SK-N-SH treated with all-trans-retinoic acid at 6 μM for 48 hours (cell line): Measurements from ENCODE around the gene PASK.

Source experiments
- ATAC-seq: fragments of 200-7000 bp; cut with Tn5 transposase; 3 replicates; pipeline ENCODE4 v1.9.1; 2020; ENCODE audit warnings: mild to moderate bottlenecking, moderate library complexity
- ARNTL ChIP-seq: fragments of 450-650 bp; formaldehyde crosslinking; IDR thresholded peaks from 2 replicates; pipeline ENCODE4 v1.5.0; 2020; ENCODE audit warnings: low read depth, mild to moderate bottlenecking, moderate library complexity, borderline replicate concordance
- BACH2 ChIP-seq: fragments of 250-450 bp; sonication (Bioruptor Pico); IDR thresholded peaks from 2 replicates; pipeline ENCODE4 v1.9.0; 2021; ENCODE audit warnings: mild to moderate bottlenecking, borderline replicate concordance
- CSDC2 ChIP-seq: fragments of 250-450 bp; sonication (Bioruptor Pico); IDR thresholded peaks from 2 replicates; pipeline ENCODE4 v1.5.0; 2020; ENCODE audit warnings: mild to moderate bottlenecking, moderate library complexity
- ESRRG ChIP-seq: fragments of 250-450 bp; sonication (Bioruptor Pico); IDR thresholded peaks from 2 replicates; pipeline ENCODE4 v1.6.1; 2021; ENCODE audit warnings: mild to moderate bottlenecking
- GLIS3 ChIP-seq: fragments of 250-450 bp; sonication (Bioruptor Pico); IDR thresholded peaks from 2 replicates; pipeline ENCODE4 v1.5.0; 2020; ENCODE audit warnings: mild to moderate bottlenecking, moderate library complexity
- OSR1 ChIP-seq: fragments of 250-450 bp; sonication (Bioruptor Pico); IDR thresholded peaks from 2 replicates; pipeline ENCODE4 v1.8.0; 2022; ENCODE audit warnings: moderate library complexity, mild to moderate bottlenecking, inconsistent platforms
- PPARA ChIP-seq: fragments of 250-450 bp; sonication (Bioruptor Pico); IDR thresholded peaks from 2 replicates; pipeline ENCODE4 v1.5.0; 2020; ENCODE audit warnings: mild to moderate bottlenecking, borderline replicate concordance
- RARB ChIP-seq: fragments of 250-450 bp; sonication (Bioruptor Pico); IDR thresholded peaks from 2 replicates; pipeline ENCODE4 v1.8.0; 2021; ENCODE audit warnings: mild to moderate bottlenecking, moderate library complexity
- SNAI2 ChIP-seq: fragments of 250-450 bp; sonication (Bioruptor Pico); IDR thresholded peaks from 2 replicates; pipeline ENCODE4 v1.5.0; 2020; ENCODE audit warnings: mild to moderate bottlenecking, moderate library complexity
- TCF4 ChIP-seq: fragments of 250-450 bp; sonication (Bioruptor Pico); IDR thresholded peaks from 2 replicates; pipeline ENCODE4 v1.8.0; 2021; ENCODE audit warnings: mild to moderate bottlenecking, moderate library complexity, borderline replicate concordance
- TOX ChIP-seq: fragments of 250-450 bp; sonication (Bioruptor Pico); IDR thresholded peaks from 2 replicates; pipeline ENCODE4 v1.8.0; 2021; ENCODE audit warnings: mild to moderate bottlenecking, moderate library complexity, borderline replicate concordance
- ZC3H10 ChIP-seq: fragments of 250-450 bp; sonication (Bioruptor Pico); IDR thresholded peaks from 2 replicates; pipeline ENCODE4 v1.5.1; 2021; ENCODE audit warnings: mild to moderate bottlenecking, moderate library complexity
- ZFP30 ChIP-seq: fragments of 450-650 bp; formaldehyde crosslinking; IDR thresholded peaks from 2 replicates; pipeline ENCODE4 v1.5.0; 2022; ENCODE audit warnings: mild to moderate bottlenecking, moderate library complexity
- ZNF70 ChIP-seq: fragments of 450-650 bp; formaldehyde crosslinking; IDR thresholded peaks from 2 replicates; pipeline ENCODE4 v1.5.0; 2020; ENCODE audit warnings: mild to moderate bottlenecking, moderate library complexity
- TF ChIP-seq, protein P1 (sequence below): fragments of 250-450 bp; sonication (Bioruptor Pico); IDR thresholded peaks from 2 replicates; pipeline ENCODE4 v1.8.0; 2020; ENCODE audit warnings: mild to moderate bottlenecking, moderate library complexity, borderline replicate concordance
- TF ChIP-seq, protein P2 (sequence below): fragments of 250-450 bp; sonication (Bioruptor Pico); IDR thresholded peaks from 2 replicates; pipeline ENCODE4 v1.5.1; 2021; ENCODE audit warnings: mild to moderate bottlenecking, moderate library complexity
- TF ChIP-seq, protein P3 (sequence below): fragments of 250-450 bp; sonication (Bioruptor Pico); IDR thresholded peaks from 2 replicates; pipeline ENCODE4 v1.5.0; 2020; ENCODE audit warnings: mild to moderate bottlenecking, moderate library complexity
- TF ChIP-seq, protein P4 (sequence below): fragments of 250-450 bp; sonication (Bioruptor Pico); IDR thresholded peaks from 2 replicates; pipeline ENCODE4 v1.8.0; 2021; ENCODE audit warnings: low read depth, mild to moderate bottlenecking, moderate library complexity, borderline replicate concordance

PASK gene

DNA sequence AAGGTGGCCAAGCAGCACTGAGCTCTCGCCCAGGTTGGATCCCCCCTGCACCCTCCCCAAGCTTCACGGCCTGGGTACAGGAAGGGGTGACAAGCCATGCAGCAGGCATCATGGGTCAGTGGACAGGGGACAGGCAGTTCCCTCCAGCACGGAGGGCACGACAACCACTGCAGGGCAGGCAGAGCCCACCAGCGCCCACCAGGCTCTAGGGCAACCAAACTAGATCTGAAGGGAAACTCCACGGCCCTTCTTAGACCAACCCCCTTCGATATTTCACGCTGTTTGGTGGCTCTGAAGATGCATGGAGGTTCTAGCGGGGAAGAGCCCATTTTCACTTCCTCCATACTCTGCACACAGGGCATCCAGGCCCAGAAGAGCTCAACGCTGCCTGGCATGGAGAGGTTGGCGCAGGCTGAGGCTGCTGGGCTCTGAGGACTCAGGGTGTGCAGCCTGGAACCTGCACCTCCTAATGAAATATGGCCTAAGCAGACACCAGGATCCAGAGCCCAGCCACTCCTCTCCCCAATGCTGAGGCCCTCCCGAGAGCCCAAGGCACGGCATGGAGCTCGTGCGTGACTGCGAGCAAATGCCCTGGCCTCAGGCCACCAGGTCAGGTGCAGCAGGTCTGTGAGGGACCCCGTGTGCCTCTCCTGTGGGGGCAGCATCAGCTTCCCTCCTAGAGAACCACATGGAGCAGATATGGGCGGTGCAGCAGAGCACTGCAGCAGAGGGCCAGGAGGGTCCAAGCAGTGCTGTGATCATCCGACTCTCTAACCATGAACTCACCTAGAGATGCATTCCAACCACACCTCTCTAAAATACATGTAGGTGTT is 38.4 kb downstream of the PASK start:
- ATAC-seq, result no peak; the same call in 2 of the 3 replicates
- TF ChIP-seq ZFP30 (CRISPR knock-in tag), result no peak
- no peak for TF ChIP-seq ARNTL (CRISPR knock-in tag)
- TF ChIP-seq, protein P1, sequence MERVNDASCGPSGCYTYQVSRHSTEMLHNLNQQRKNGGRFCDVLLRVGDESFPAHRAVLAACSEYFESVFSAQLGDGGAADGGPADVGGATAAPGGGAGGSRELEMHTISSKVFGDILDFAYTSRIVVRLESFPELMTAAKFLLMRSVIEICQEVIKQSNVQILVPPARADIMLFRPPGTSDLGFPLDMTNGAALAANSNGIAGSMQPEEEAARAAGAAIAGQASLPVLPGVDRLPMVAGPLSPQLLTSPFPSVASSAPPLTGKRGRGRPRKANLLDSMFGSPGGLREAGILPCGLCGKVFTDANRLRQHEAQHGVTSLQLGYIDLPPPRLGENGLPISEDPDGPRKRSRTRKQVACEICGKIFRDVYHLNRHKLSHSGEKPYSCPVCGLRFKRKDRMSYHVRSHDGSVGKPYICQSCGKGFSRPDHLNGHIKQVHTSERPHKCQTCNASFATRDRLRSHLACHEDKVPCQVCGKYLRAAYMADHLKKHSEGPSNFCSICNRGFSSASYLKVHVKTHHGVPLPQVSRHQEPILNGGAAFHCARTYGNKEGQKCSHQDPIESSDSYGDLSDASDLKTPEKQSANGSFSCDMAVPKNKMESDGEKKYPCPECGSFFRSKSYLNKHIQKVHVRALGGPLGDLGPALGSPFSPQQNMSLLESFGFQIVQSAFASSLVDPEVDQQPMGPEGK (CRISPR knock-in tag), result no peak

DNA sequence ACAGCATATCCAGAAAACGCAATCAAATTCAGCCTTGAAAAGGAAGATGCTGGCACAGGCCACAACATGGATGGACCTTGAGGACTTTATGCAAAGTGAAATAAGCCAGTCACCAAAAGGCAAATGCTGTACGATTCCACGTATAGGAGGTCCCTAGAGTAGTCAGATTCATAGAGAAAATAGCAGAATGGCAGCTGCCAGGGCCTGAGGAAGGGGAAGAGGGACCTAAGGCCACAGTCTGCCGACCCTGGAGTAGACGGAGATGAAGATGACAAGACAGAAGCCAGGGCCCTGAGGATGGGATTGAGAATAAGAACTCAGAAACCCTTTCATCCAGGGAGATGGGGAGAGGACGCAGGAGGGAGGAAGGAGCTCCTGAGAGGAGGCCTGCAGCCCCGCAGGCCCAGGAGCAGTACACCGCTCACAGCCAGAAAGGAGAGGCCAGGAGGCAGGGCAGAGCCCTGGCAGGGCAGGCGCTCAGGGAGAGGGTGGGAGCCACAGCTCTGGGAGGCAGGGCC is 39.1 kb downstream of the PASK start:
- no peak for TF ChIP-seq SNAI2 (CRISPR knock-in tag)
- TF ChIP-seq ESRRG, result no peak
- TF ChIP-seq BACH2, result no peak
- no peak for TF ChIP-seq RARB (CRISPR knock-in tag)
- TF ChIP-seq TCF4 (CRISPR knock-in tag), result no peak
- TF ChIP-seq TOX (CRISPR knock-in tag), result no peak
- TF ChIP-seq, protein P1 (CRISPR knock-in tag), result no peak
- no peak for TF ChIP-seq ZC3H10 (CRISPR knock-in tag)
- no peak for TF ChIP-seq ARNTL (CRISPR knock-in tag)
- TF ChIP-seq, protein P2, sequence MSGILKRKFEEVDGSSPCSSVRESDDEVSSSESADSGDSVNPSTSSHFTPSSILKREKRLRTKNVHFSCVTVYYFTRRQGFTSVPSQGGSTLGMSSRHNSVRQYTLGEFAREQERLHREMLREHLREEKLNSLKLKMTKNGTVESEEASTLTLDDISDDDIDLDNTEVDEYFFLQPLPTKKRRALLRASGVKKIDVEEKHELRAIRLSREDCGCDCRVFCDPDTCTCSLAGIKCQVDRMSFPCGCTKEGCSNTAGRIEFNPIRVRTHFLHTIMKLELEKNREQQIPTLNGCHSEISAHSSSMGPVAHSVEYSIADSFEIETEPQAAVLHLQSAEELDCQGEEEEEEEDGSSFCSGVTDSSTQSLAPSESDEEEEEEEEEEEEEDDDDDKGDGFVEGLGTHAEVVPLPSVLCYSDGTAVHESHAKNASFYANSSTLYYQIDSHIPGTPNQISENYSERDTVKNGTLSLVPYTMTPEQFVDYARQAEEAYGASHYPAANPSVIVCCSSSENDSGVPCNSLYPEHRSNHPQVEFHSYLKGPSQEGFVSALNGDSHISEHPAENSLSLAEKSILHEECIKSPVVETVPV (CRISPR knock-in tag), result no peak
- TF ChIP-seq, protein P3, sequence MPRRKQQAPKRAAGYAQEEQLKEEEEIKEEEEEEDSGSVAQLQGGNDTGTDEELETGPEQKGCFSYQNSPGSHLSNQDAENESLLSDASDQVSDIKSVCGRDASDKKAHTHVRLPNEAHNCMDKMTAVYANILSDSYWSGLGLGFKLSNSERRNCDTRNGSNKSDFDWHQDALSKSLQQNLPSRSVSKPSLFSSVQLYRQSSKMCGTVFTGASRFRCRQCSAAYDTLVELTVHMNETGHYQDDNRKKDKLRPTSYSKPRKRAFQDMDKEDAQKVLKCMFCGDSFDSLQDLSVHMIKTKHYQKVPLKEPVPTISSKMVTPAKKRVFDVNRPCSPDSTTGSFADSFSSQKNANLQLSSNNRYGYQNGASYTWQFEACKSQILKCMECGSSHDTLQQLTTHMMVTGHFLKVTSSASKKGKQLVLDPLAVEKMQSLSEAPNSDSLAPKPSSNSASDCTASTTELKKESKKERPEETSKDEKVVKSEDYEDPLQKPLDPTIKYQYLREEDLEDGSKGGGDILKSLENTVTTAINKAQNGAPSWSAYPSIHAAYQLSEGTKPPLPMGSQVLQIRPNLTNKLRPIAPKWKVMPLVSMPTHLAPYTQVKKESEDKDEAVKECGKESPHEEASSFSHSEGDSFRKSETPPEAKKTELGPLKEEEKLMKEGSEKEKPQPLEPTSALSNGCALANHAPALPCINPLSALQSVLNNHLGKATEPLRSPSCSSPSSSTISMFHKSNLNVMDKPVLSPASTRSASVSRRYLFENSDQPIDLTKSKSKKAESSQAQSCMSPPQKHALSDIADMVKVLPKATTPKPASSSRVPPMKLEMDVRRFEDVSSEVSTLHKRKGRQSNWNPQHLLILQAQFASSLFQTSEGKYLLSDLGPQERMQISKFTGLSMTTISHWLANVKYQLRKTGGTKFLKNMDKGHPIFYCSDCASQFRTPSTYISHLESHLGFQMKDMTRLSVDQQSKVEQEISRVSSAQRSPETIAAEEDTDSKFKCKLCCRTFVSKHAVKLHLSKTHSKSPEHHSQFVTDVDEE, result no peak
- TF ChIP-seq ZNF70 (CRISPR knock-in tag), result no peak
- no peak for TF ChIP-seq ZFP30 (CRISPR knock-in tag)
- TF ChIP-seq PPARA, result no peak
- TF ChIP-seq, protein P4, sequence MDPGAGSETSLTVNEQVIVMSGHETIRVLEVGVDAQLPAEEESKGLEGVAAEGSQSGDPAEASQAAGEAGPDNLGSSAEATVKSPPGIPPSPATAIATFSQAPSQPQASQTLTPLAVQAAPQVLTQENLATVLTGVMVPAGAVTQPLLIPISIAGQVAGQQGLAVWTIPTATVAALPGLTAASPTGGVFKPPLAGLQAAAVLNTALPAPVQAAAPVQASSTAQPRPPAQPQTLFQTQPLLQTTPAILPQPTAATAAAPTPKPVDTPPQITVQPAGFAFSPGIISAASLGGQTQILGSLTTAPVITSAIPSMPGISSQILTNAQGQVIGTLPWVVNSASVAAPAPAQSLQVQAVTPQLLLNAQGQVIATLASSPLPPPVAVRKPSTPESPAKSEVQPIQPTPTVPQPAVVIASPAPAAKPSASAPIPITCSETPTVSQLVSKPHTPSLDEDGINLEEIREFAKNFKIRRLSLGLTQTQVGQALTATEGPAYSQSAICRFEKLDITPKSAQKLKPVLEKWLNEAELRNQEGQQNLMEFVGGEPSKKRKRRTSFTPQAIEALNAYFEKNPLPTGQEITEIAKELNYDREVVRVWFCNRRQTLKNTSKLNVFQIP (CRISPR knock-in tag), result no peak
- TF ChIP-seq CSDC2, result no peak
- TF ChIP-seq, all 23 proteins: peak for 0
- no peak for ATAC-seq

DNA sequence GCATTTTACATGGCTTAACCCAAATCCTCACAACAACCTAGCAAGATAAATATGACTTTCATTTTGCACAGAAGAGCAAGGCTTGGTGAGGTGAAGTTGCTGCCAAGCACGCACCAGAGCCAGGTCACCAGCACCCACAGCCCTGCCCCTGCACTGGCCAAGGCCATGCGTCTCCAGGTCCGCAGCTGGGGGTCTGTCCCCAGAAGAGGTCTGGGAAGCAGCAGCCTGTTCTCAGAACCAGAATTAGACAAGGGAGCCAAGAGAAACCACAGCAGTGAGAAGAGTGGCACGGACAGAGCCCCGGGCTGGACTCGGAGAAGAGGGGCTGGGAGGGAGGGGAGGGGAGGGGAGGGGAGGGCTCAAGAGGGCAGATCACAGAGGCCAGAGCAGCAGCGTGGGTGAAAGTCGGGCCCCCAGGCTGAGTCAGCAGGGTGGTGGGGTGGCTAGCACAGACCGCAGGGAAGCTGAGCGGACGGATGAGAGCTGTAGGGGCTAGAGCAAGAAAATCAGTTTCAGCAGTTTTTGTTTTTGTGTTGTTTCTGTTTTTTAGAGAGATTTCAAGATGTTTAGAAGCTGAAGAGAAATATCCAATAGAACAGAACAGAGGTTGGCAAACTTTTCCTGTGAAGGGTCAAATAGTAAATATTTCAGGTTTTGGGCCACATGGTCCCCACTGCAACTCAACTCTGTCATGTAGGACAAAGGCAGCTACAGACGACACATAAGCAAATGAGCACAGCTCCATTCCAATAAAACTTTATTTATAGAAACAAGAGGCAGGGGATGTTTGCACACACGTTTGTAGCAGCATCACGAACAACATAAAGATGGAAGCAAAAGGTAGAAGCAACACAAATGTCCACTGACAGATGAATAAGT is 39.8 kb downstream of the PASK start:
- TF ChIP-seq RARB (CRISPR knock-in tag), result no peak
- no peak for TF ChIP-seq OSR1 (CRISPR knock-in tag)
- TF ChIP-seq ZC3H10 (CRISPR knock-in tag), result no peak
- TF ChIP-seq GLIS3, result no peak
- ATAC-seq, result no peak
